ENCODE measurements around the gene HMOX2.

The HMOX2 gene

GRCh38 chr16:4519274-4520058 is 43.3 kb downstream of the HMOX2 start:
- no peak overlapping the region for H3K9ac ChIP-seq (ENCODE audit: low read length)
- TF ChIP-seq EZH2phosphoT487 (IDR thresholded peaks at IDR 0.05; ENCODE audit: low read depth) (no peak), CTCF (IDR thresholded peaks at IDR 0.05; ENCODE audit: low read depth, low read length) (no peak)
- H3K36me3 ChIP-seq (replicated peaks; ENCODE audit: low read depth, low read length): peaks cover 5% of the 10 kb centered on the region
- no peak overlapping the region for H3K4me2 ChIP-seq (ENCODE audit: low read length)
- no peak overlapping the region for H2AFZ ChIP-seq (ENCODE audit: low read depth, low read length)
- peaks cover 10% of the 10 kb centered on the region; the same call in 1 of the 2 replicates for H4K20me1 ChIP-seq (ENCODE audit: insufficient read depth, low read length)
- no peaks in the 10 kb centered on the region for H3K27me3 ChIP-seq (ENCODE audit: low read depth, low read length)
- no peak overlapping the region for H3K27ac ChIP-seq (ENCODE audit: low read length)
- H3K4me3 ChIP-seq (ENCODE audit: low read length): no peak overlapping the region
- no peaks in the 10 kb centered on the region for H3K79me2 ChIP-seq (ENCODE audit: low read length)
- no peaks in the 10 kb centered on the region for H3K9me3 ChIP-seq (ENCODE audit: insufficient read depth, low read length)
- H3K4me1 ChIP-seq (ENCODE audit: low read length): peaks cover 17% of the 10 kb centered on the region

- Histone ChIP-seq H3K9me3 (ENCODE audit: insufficient read depth, low read length) (no peaks in the 10 kb centered on the region), H3K4me3 (ENCODE audit: low read length) (no peak overlapping the region), H4K20me1 (ENCODE audit: insufficient read depth, low read length) (0 out of 2 replicates have a peak, but pooled peaks cover 2% of the 10 kb centered on the region), H3K27ac (ENCODE audit: low read length) (no peak overlapping the region), H3K4me1 (ENCODE audit: low read length) (peaks cover 3% of the 10 kb centered on the region), H3K27me3 (ENCODE audit: low read depth, low read length) (no peaks in the 10 kb centered on the region), H3K4me2 (ENCODE audit: low read length) (no peak overlapping the region), H3K36me3 (replicated peaks; ENCODE audit: low read depth, low read length) (no peaks in the 10 kb centered on the region), H3K79me2 (ENCODE audit: low read length) (no peaks in the 10 kb centered on the region), H3K9ac (ENCODE audit: low read length) (no peak overlapping the region), H2AFZ (ENCODE audit: low read depth, low read length) (no peak overlapping the region)
- TF ChIP-seq EZH2phosphoT487 (IDR thresholded peaks at IDR 0.05; ENCODE audit: low read depth) (no peak), CTCF (IDR thresholded peaks at IDR 0.05; ENCODE audit: low read depth, low read length) (no peak)
These were observed 44.7 kb downstream of the HMOX2 start for GRCh38 chr16:4520913-4521312.

- no peak overlapping the region for H3K4me3 ChIP-seq (ENCODE audit: low read length)
- H3K4me2 ChIP-seq (ENCODE audit: low read length): no peak overlapping the region
- no peak overlapping the region for H3K27ac ChIP-seq (ENCODE audit: low read length)
- no peaks in the 10 kb centered on the region for H3K79me2 ChIP-seq (ENCODE audit: low read length)
- H3K9ac ChIP-seq (ENCODE audit: low read length): no peak overlapping the region
- H4K20me1 ChIP-seq (ENCODE audit: insufficient read depth, low read length): no peaks in the 10 kb centered on the region
- no peak for TF ChIP-seq EZH2phosphoT487 (IDR thresholded peaks at IDR 0.05; ENCODE audit: low read depth)
- TF ChIP-seq CTCF (IDR thresholded peaks at IDR 0.05; ENCODE audit: low read depth, low read length): no peak
- peaks cover 4% of the 10 kb centered on the region; the same call in 1 of the 2 replicates for H3K4me1 ChIP-seq (ENCODE audit: low read length)
- H3K27me3 ChIP-seq (ENCODE audit: low read depth, low read length): no peaks in the 10 kb centered on the region
- no peaks in the 10 kb centered on the region for H3K36me3 ChIP-seq (replicated peaks; ENCODE audit: low read depth, low read length)
- H3K9me3 ChIP-seq (ENCODE audit: insufficient read depth, low read length): no peaks in the 10 kb centered on the region
- no peak overlapping the region for H2AFZ ChIP-seq (ENCODE audit: low read depth, low read length)
These were observed 45.9 kb downstream of the HMOX2 start for GRCh38 chr16:4522051-4522581.

- TF ChIP-seq CTCF (IDR thresholded peaks at IDR 0.05; ENCODE audit: low read depth, low read length): no peak
- TF ChIP-seq EZH2phosphoT487 (IDR thresholded peaks at IDR 0.05; ENCODE audit: low read depth): no peak
- Histone ChIP-seq H3K9me3 (ENCODE audit: insufficient read depth, low read length) (no peaks in the 10 kb centered on the region), H3K27me3 (ENCODE audit: low read depth, low read length) (no peaks in the 10 kb centered on the region), H3K4me2 (ENCODE audit: low read length) (no peak overlapping the region), H3K27ac (ENCODE audit: low read length) (no peak overlapping the region), H3K4me3 (ENCODE audit: low read length) (no peak overlapping the region), H3K4me1 (ENCODE audit: low read length) (peaks cover 7% of the 10 kb centered on the region; the same call in 1 of the 2 replicates), H3K79me2 (ENCODE audit: low read length) (no peaks in the 10 kb centered on the region), H3K9ac (ENCODE audit: low read length) (no peak overlapping the region), H2AFZ (ENCODE audit: low read depth, low read length) (no peak overlapping the region), H4K20me1 (ENCODE audit: insufficient read depth, low read length) (no peaks in the 10 kb centered on the region), H3K36me3 (replicated peaks; ENCODE audit: low read depth, low read length) (no peaks in the 10 kb centered on the region)
These were observed 47.5 kb downstream of the HMOX2 start for GRCh38 chr16:4523686-4524085.

Data from OCI-LY3 (cell line).